Renal cortex interstitium (tissue), 11 donors: ENCODE results near the gene LCP1. TPM values are rescaled to one million over a fixed set of nuclear protein-coding genes. Genes with fewer than 3 reads are reported as not detected.
"Not testable (repeated sequence)": the region's sequence is repeated elsewhere in the genome, so short reads cannot be mapped to it uniquely, and the experiment has no call there.

Source experiments
- DNase-seq, 11 donors: peaks; one replicate each; pipeline ENCODE4 v3.0.0-alpha.2; 2013; ENCODE audit warnings: low read depth in 9 of 11, low spot score in 4 of 11; ENCODE audit errors: extremely low read depth in 1 of 11
- polyA plus RNA-seq, 3 donors: library from polyadenylated mRNA; unstranded; fragments of 120-200 nt; gene quantifications; one replicate each; pipeline ENCODE4 v1.2.1, GENCODE V29; 2013; ENCODE audit not compliant: insufficient read length in 3 of 3

The LCP1 gene
- polyA plus RNA-seq, 3 donors: 8.7 to 11.5 (median 9.7) TPM

GRCh38 chr13:46166947-46167610 lies 14.9 kb downstream of the LCP1 start:
- no peak for DNase-seq

GRCh38 chr13:46166224-46166584 lies 15.8 kb downstream of the LCP1 start:
- DNase-seq: no peak

- DNase-seq: no peak
These were observed 16.3 kb downstream of the LCP1 start for GRCh38 chr13:46165485-46166223.

DNA sequence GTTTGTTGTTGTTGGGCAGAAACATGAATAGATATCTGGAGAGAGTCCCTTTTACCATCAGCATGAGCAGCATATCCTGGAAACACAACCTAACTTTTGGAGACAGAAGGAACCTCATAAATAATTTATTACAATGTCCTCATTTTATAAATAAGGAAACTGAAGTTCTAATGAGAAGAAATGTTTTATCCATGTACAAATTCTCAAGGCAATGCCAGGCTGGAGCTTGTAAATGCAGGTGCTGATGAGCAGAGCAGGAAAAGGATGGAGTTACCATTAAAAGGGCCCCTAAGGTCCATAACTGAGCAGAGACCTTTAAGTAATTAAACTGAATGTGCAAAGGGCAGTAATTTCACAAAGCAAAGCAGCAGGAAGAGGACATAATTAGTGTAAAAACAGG lies 17.3 kb downstream of the LCP1 start:
- DNase-seq: no peak

DNA sequence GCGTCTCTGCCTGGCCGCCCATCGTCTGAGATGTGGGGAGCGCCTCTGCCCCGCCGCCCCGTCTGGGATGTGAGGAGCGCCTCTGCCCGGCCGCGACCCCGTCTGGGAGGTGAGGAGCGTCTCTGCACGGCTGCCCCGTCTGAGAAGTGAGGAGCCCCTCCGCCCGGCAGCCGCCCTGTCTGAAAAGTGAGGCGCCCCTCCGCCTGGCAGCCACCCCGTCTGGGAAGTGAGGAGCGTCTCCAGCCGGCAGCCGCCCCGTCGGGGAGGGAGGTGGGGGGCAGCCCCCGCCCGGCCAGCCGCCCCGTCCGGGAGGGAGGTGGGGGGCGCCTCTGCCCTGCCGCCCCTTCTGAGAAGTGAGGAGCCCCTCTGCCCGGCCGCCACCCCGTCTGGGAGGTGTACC lies 19.2 kb downstream of the LCP1 start:
- DNase-seq: not testable (repeated sequence)

DNA sequence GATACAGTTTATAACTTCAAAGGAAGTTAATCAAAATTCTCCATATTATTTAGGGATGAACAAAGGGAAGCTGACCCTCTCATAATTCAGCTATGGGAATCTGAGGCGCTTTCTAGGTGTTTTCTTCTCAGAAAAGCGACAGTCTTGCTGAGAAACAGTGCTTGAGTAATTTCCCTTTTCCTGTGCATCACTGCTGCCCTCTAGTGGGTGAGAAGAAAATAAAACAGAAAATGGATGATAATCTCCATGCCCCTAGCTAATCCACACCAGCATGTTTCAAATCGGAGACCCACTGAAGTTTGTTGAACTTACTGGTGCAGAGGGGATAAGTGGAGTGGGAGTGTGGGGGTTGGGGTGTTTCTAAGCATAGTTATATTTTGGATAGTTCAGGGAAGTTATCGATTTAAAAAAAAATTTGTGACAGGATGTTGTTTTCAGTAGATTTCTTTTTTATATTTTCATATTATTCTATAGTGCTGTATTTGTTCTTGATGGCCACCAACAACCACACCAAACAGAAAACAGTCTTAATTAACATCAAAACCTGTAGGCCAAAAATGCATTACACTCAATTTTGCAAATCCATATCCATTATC lies 21.4 kb downstream of the LCP1 start:
- DNase-seq: peak in 7 of 11 donors; percentile 48 to 71 (median 60)

DNA sequence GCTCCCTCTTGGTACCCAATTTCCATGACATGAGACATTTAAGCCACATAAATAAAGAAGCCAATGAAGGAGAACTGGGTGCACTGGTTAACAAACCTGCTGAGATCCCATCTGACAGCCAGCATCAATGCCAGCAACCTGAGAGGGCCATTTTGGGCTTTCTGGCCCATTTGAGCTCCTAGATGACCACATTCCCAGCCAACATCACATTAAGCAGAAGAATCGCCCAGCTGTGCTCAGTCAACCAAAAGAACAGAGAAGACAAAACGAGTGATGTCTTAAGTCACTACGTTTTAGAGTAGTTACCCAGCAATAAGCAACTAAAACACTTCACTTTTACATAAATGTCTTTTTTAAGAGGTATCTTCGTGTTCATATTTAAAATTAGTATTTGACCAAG lies 21.9 kb downstream of the LCP1 start:
- DNase-seq: no peak

- no peak for DNase-seq
These were observed 23.0 kb downstream of the LCP1 start for GRCh38 chr13:46158983-46159382.

DNA sequence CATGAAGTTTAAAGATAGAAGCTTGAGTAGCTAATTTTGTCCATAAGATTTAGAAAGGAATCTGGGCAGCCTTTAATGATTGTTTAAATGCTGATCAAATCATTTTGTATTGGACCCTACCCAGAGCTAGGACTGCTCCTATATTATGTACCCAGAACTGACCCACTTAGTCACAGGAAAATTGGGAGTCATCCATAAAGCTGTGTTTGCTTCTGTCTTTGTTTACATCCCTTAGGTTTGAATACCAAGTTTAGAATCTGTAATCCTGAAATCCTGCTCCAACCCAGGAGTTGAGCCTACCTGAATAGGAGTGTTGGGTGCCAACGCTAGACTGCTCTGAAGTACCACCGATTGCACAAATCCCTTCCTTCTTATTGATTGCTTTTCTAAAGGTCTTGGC lies 23.8 kb downstream of the LCP1 start:
- no peak for DNase-seq

GRCh38 chr13:46154136-46154801 lies 27.7 kb downstream of the LCP1 start:
- peak in 3 of 11 donors; percentile 45 to 63 (median 51) for DNase-seq

GRCh38 chr13:46152627-46153328 lies 29.2 kb downstream of the LCP1 start:
- DNase-seq: no peak

DNA sequence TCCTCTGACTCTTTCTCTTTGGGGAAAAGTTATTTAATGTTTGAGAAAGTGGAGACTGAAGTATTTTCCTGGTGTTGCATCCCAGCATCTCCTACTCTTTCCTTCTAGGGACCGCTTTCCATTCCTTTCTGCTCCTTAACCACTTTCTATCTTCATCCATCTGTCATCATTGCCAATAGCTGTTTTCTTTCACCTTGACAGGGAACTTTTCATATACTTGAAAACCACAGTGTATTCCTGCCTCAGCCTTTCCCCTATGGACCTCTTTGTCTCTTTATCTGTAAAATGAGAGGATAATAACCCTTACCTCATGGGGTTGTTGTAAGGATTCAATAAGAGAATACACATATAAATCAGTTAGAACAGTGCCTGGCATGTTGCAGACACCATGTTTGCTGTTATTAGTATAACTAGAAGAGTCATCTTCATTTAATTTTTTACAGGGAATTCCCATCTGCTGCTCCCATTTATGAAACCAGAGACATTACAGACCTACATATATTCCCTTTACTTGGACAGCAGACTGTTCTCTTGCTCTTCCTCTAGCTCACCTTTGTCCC lies 31.8 kb downstream of the LCP1 start:
- DNase-seq: no peak

- no peak for DNase-seq
These were observed 32.5 kb downstream of the LCP1 start for GRCh38 chr13:46149272-46150133.

GRCh38 chr13:46146898-46147297 lies 35.1 kb downstream of the LCP1 start:
- no peak for DNase-seq

DNA sequence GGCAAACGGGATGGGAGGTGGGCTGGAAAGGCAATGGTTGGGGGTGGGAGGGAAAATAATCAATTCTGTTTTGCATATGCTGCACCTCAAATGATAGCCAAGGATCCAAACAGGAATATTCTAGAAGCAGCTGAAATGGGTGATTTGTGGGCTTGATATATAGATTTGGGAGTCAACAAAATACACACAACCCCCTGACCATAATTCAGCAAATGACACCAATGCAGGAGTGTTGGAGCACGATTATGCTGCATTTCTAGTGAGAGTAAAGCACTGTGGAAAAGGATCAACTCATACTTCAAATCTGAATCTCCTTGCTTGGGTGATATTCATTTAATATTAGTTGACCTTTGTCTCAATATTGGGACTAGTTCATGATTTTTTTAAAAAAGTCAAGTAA lies 36.0 kb downstream of the LCP1 start:
- no peak for DNase-seq

DNA sequence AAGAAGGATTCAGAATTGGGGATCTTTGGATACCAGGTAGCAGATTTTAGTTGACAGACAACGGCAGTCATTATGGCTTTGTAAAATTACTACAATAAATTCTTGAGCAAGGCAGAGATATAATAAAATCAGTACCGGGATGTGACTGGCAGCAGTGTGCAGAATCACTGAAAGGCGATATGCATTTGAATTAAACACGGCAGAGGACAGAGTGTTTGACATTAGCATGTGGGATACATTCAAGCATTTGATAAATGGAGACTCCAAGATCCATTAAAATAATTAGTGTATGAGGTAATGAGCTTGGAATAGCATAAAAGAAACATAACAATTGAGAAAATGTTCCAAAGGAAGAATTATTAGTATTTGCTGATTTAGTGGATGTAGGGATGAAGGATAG lies 36.8 kb downstream of the LCP1 start:
- no peak for DNase-seq

GRCh38 chr13:46143184-46143701 lies 38.7 kb downstream of the LCP1 start:
- DNase-seq: no peak

DNA sequence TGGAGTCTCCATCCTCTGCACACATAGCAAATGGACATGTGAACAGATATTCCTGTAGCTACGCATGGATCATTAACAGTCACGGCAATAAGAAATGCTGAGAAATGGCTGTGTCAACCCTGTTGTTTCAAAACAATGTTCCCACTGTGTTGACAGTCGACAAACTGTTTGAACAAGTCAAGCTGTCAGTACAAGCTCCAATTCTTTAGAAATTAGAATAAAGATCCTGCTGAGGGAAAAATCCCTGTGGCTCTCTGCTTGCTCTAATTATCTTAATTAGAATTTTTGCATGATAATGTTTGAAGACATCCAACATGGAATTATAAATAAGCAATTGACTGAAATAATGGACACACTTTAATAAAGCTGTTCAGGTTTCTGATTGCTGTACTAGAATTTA lies 39.2 kb downstream of the LCP1 start:
- no peak for DNase-seq
